ENCODE results near the gene WNT7B. TPM values are rescaled to one million over a fixed set of nuclear protein-coding genes. Genes with fewer than 3 reads are reported as not detected.

WNT7B gene
- total RNA-seq, 1 donor from 2014 or later = 14.2 TPM

GRCh38 chr22:45896153-45896951 is 80.6 kb downstream of the WNT7B start:
- H3K4me1 Mint-ChIP-seq = no peaks in the 10 kb centered on the region

GRCh38 chr22:45895436-45896152 is 81.4 kb downstream of the WNT7B start:
- H3K36me3 Mint-ChIP-seq (ENCODE audit: low read depth) = no peaks in the 10 kb centered on the region

More at GRCh38 chr22:45896153-45896951, 80.6 kb downstream of the WNT7B start:
- H3K4me3 Mint-ChIP-seq = no peak overlapping the region
- DNase-seq (ENCODE audit: low read depth, low spot score) = no peak
- TF ChIP-seq CTCF (conservative IDR thresholded peaks at IDR 0.05) = no peak
- H3K27ac Mint-ChIP-seq (ENCODE audit: unreplicated experiment) = no peak overlapping the region
- H3K27me3 Mint-ChIP-seq (ENCODE audit: low read depth) = no peaks in the 10 kb centered on the region
- H3K9me3 Mint-ChIP-seq = no peaks in the 10 kb centered on the region
- H3K36me3 Mint-ChIP-seq (ENCODE audit: low read depth) = no peaks in the 10 kb centered on the region

DNA sequence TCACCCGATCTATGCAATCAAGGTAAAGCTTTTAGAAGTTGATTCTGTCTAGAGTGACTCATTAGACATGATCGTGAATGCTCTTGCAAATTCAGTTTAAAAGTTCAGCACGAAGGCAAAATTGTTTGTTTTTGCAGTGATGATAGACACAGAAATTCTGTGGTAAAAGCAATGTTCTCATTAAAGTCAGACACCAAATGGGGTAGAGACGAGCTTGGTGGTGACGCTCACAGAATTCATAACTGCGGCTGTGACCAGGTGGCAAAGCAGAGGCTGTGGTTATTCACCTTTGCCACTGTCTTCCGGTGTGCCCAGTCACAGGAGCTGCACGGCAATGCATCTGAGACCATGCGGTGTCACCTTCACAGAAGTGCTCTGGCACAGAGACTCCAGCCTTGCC is 83.4 kb downstream of the WNT7B start:
- DNase-seq (ENCODE audit: low read depth, low spot score) = no peak
- no peaks in the 10 kb centered on the region for H3K36me3 Mint-ChIP-seq (ENCODE audit: low read depth)
- H3K4me1 Mint-ChIP-seq = no peaks in the 10 kb centered on the region
- no peak for TF ChIP-seq CTCF (conservative IDR thresholded peaks at IDR 0.05)
- H3K27ac Mint-ChIP-seq (ENCODE audit: unreplicated experiment) = no peak overlapping the region
- no peaks in the 10 kb centered on the region for H3K27me3 Mint-ChIP-seq (ENCODE audit: low read depth)
- no peaks in the 10 kb centered on the region for H3K9me3 Mint-ChIP-seq
- H3K4me3 Mint-ChIP-seq = no peak overlapping the region

More at GRCh38 chr22:45895436-45896152, 81.4 kb downstream of the WNT7B start:
- Mint-ChIP-seq H3K9me3 (no peaks in the 10 kb centered on the region), H3K4me1 (no peaks in the 10 kb centered on the region), H3K4me3 (no peak overlapping the region), H3K27me3 (ENCODE audit: low read depth) (no peaks in the 10 kb centered on the region), H3K27ac (ENCODE audit: unreplicated experiment) (no peak overlapping the region)
- no peak for DNase-seq (ENCODE audit: low read depth, low spot score)
- no peak for TF ChIP-seq CTCF (conservative IDR thresholded peaks at IDR 0.05)

DNA sequence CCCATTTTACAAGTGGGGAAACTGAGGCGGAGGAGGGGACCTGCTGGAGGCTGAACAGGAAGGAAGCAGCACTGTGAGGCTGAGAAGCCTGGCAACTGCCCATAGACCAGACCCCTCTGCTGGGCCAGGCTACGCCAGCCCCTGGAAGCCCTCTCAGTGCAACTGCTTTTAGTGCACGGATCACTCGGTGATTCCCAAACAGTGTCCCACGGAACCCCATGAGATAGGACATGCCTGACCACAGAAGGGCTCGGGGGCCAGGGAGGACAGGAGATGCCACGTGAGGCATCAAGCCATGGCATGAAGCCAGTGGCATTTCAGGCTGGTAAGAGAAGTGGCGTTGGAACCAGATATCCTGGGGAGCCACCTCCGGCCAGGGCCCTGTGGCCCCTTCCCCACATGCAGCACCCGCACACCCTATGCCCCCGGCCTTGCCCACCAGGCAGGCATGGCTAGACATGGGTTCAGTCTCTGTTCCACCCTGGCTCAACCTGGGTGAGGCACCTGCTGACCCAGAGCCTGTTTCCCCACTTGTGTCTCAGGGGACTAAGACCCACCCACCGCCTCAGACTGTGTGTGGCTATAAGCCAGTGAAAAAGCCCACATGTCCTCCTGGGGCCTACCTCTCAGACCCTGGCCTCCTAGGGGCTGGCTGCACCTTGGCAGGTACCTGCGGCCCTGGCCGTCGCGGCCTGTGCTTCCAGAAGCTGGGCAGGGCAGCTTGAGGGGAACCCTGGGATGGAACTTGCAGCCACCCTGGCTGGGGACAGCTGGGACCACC is 84.1 kb downstream of the WNT7B start:
- no peak for TF ChIP-seq CTCF (conservative IDR thresholded peaks at IDR 0.05)
- no peak for DNase-seq (ENCODE audit: low read depth, low spot score)
- Mint-ChIP-seq H3K27me3 (ENCODE audit: low read depth) (no peaks in the 10 kb centered on the region), H3K9me3 (no peaks in the 10 kb centered on the region), H3K36me3 (ENCODE audit: low read depth) (no peaks in the 10 kb centered on the region), H3K4me3 (no peak overlapping the region), H3K27ac (ENCODE audit: unreplicated experiment) (no peak overlapping the region), H3K4me1 (no peaks in the 10 kb centered on the region)

- no peak for DNase-seq (ENCODE audit: low read depth, low spot score)
- Mint-ChIP-seq H3K36me3 (ENCODE audit: low read depth) (no peaks in the 10 kb centered on the region), H3K27me3 (ENCODE audit: low read depth) (no peaks in the 10 kb centered on the region), H3K4me1 (peaks cover 5% of the 10 kb centered on the region), H3K27ac (ENCODE audit: unreplicated experiment) (no peak overlapping the region), H3K9me3 (no peaks in the 10 kb centered on the region), H3K4me3 (no peak overlapping the region)
- no peak for TF ChIP-seq CTCF (conservative IDR thresholded peaks at IDR 0.05)
These were observed 84.9 kb downstream of the WNT7B start for GRCh38 chr22:45891996-45892621.

Measured in neural crest cell (in vitro differentiated cells).